ENCODE results near the gene FAM78A. TPM values are rescaled to one million over a fixed set of nuclear protein-coding genes. Genes with fewer than 3 reads are reported as not detected.
A peak's percentile ranks its signal among the peaks of the same experiment; 100 is the strongest.

The FAM78A gene
- total RNA-seq, 6 donors from 2014 or later, result 4.5 to 19.1 (median 9.3) TPM

GRCh38 chr9:131300444-131300843, 24.1 kb upstream of the FAM78A start:
- no peak for TF ChIP-seq POLR2AphosphoS5 (IDR thresholded peaks at IDR 0.05)
- TF ChIP-seq EP300 (IDR thresholded peaks at IDR 0.05), result no peak
- no peak for TF ChIP-seq CTCF (IDR thresholded peaks at IDR 0.05)
- no peak for TF ChIP-seq POLR2A (IDR thresholded peaks at IDR 0.05)
- Histone ChIP-seq H3K27ac (no peak overlapping the region), H3K9me3 (no peaks in the 10 kb centered on the region), H3K4me3 (no peak overlapping the region), H3K4me1 (no peaks in the 10 kb centered on the region), H3K36me3 (no peaks in the 10 kb centered on the region), H3K27me3 (no peaks in the 10 kb centered on the region)
- no peak for DNase-seq
- no peak for ATAC-seq (ENCODE audit: low FRiP score in 2 of 2)

DNA sequence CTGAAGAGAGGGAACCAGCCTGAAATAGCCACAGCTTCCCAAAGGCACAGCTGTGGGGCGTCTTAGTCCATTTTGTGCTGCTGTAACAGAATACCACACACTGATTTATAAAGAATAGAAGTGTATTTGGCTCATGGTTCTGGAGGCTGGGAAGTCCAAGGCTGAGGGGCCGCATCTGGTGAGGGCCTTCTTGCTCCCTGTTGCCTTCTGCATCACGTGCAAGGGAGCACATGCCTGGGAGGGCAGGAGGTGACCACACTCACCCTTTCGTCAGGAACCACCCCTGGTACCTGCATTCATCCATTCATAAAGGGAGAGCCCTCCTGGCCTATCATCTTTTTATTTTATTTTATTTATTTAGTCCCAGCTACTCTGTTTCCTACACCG, 23.6 kb upstream of the FAM78A start:
- no peak for DNase-seq
- ATAC-seq (ENCODE audit: low FRiP score in 2 of 2), result no peak
- Histone ChIP-seq H3K4me3 (no peak overlapping the region), H3K9me3 (no peaks in the 10 kb centered on the region), H3K36me3 (no peaks in the 10 kb centered on the region), H3K27me3 (no peaks in the 10 kb centered on the region), H3K4me1 (no peaks in the 10 kb centered on the region), H3K27ac (no peak overlapping the region)
- TF ChIP-seq EP300 (IDR thresholded peaks at IDR 0.05) (no peak), POLR2AphosphoS5 (IDR thresholded peaks at IDR 0.05) (no peak), POLR2A (IDR thresholded peaks at IDR 0.05) (no peak), CTCF (IDR thresholded peaks at IDR 0.05) (no peak)
- 60 to 71% methylated on average over 4 of the region's 5 CpGs for WGBS, 2 donors

GRCh38 chr9:131299346-131299960, 23.1 kb upstream of the FAM78A start:
- no peaks in the 10 kb centered on the region for H3K9me3 ChIP-seq
- no peaks in the 10 kb centered on the region for H3K4me1 ChIP-seq
- H3K27me3 ChIP-seq, result no peaks in the 10 kb centered on the region
- no peak overlapping the region for H3K27ac ChIP-seq
- WGBS, 2 donors, result 66 to 70% methylated on average over 19 to 22 of the region's 22 CpGs
- DNase-seq (peak in 1 of 2 donors; percentile 38), ATAC-seq (ENCODE audit: low FRiP score in 2 of 2) (no peak)
- no peaks in the 10 kb centered on the region for H3K36me3 ChIP-seq
- no peak overlapping the region for H3K4me3 ChIP-seq
- TF ChIP-seq POLR2AphosphoS5 (IDR thresholded peaks at IDR 0.05) (no peak), EP300 (IDR thresholded peaks at IDR 0.05) (no peak), POLR2A (IDR thresholded peaks at IDR 0.05) (no peak), CTCF (IDR thresholded peaks at IDR 0.05) (no peak)

DNA sequence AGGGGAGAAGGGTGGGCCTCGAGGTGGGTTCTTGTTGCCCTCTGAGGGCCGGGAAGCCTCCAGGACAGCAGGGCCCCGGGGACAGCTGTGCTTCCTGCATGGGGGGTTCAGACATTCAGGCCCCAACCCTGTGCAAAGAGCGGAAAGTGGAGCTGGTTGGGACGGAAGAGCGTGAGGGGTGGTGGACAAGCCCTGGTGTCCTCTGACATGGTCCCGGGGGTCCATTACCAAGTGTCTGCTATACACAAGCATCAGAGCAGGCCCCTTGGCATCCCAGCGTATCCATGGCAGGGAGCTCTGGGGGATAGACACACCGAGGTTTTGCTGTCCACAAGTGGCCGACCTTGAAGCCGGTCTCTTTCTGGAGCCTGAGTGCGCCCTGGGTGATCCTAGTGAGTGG, 22.5 kb upstream of the FAM78A start:
- DNase-seq, result peak in 1 of 2 donors; percentile 50
- Histone ChIP-seq H3K27me3 (no peaks in the 10 kb centered on the region), H3K36me3 (no peaks in the 10 kb centered on the region), H3K9me3 (no peaks in the 10 kb centered on the region), H3K27ac (no peak overlapping the region), H3K4me1 (no peaks in the 10 kb centered on the region), H3K4me3 (no peak overlapping the region)
- TF ChIP-seq POLR2A (IDR thresholded peaks at IDR 0.05), result no peak
- ATAC-seq (ENCODE audit: low FRiP score in 2 of 2), result no peak
- 91 to 97% methylated on average over 7 to 12 of the region's 12 CpGs for WGBS, 2 donors

DNA sequence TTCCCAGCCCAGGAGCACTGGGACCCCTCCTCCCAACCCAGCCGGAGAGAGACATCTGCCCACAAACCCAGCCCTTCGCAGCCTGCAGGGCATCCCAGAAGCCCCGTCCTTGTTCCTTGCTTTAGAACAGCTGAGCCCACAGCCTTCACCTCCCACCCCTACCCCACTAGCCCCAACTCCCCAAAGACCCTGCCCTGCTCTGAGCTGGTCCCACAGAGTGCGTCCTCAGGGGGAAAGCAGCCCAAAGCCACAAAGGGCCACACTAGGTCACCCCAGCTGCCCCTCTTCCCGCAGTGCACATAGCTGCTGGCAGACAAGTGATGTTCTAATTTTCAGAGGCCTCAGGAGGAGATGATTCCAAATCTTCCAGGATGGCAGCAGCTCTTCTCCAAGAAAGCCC, 22.0 kb upstream of the FAM78A start:
- TF ChIP-seq EP300 (IDR thresholded peaks at IDR 0.05), result no peak
- 84 to 95% methylated on average over 3 to 5 of the region's 5 CpGs for WGBS, 2 donors
- H3K27ac ChIP-seq, result no peak overlapping the region

DNA sequence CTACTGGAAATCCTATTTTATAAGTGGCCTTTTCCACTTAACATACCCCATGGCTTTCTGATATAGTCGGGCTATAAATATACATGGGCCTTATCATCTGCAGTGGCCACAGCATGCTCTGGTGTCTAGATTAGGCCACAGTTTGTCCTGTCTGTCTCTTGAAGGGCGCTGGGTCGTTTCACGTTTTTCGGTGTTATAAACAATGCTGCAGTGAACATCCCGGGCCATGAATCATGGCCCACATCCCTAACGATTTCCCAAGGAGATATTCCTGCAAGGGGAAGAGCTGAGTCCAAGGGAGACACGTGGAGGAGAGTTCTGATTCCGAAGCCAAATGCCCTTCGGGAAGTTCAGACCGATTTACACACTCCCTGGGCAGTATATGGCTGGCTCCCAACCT, 21.6 kb upstream of the FAM78A start:
- H3K27me3 ChIP-seq, result no peaks in the 10 kb centered on the region
- ATAC-seq (ENCODE audit: low FRiP score in 2 of 2) (no peak), DNase-seq (no peak)
- 66 to 70% methylated on average over 10 to 11 of the region's 11 CpGs for WGBS, 2 donors
- no peak overlapping the region for H3K27ac ChIP-seq
- TF ChIP-seq POLR2A (IDR thresholded peaks at IDR 0.05) (no peak), CTCF (IDR thresholded peaks at IDR 0.05) (no peak), POLR2AphosphoS5 (IDR thresholded peaks at IDR 0.05) (no peak), EP300 (IDR thresholded peaks at IDR 0.05) (no peak)
- no peaks in the 10 kb centered on the region for H3K9me3 ChIP-seq
- H3K4me3 ChIP-seq, result no peak overlapping the region
- H3K4me1 ChIP-seq, result no peaks in the 10 kb centered on the region
- H3K36me3 ChIP-seq, result no peaks in the 10 kb centered on the region

More for the DNA sequence above, 22.0 kb upstream of the FAM78A start:
- Histone ChIP-seq H3K4me3 (no peak overlapping the region), H3K27me3 (no peaks in the 10 kb centered on the region), H3K4me1 (no peaks in the 10 kb centered on the region), H3K9me3 (no peaks in the 10 kb centered on the region), H3K36me3 (no peaks in the 10 kb centered on the region)
- DNase-seq, result no peak
- no peak for ATAC-seq (ENCODE audit: low FRiP score in 2 of 2)
